K562 (cell line): ENCODE measurements around the gene AGAP3. TPM values are rescaled to one million over a fixed set of nuclear protein-coding genes. Genes with fewer than 3 reads are reported as not detected.

Source experiments
- ARNT ChIP-seq, 2 experiments: fragments of 450-650 bp; IDR thresholded peaks; 2 replicates each; pipeline ENCODE4 v1.6.1; 2016; ENCODE audit warnings: mild to moderate bottlenecking in 1 of 2
- GATA2 ChIP-seq: sonication (generic); formaldehyde crosslinking; IDR thresholded peaks from 2 replicates; pipeline ENCODE4 v1.4.0; 2020; ENCODE audit warnings: mild to moderate bottlenecking, missing genetic modification reagents
- GATAD2A ChIP-seq: fragments of 450-650 bp; IDR thresholded peaks from 2 replicates; pipeline ENCODE4 v1.6.1; 2017
- HDAC3 ChIP-seq: fragments of 450-650 bp; IDR thresholded peaks from 2 replicates; pipeline ENCODE4 v1.6.1; 2018; ENCODE audit warnings: borderline replicate concordance, mild to moderate bottlenecking, moderate library complexity; ENCODE audit not compliant: partially characterized antibody
- HDAC6 ChIP-seq: IDR thresholded peaks from 2 replicates; pipeline ENCODE4 v1.6.1; 2012; ENCODE audit warnings: low read depth, mild to moderate bottlenecking, control low read depth, inconsistent platforms, low read length, moderate library complexity
- HNRNPK ChIP-seq: fragments of 200-400 bp; formaldehyde crosslinking; IDR thresholded peaks from one replicate; pipeline ENCODE4 v1.6.1; 2018; ENCODE audit warnings: mild to moderate bottlenecking, low read depth, low read length; ENCODE audit not compliant: poor library complexity, severe bottlenecking
- KLF16 ChIP-seq: IDR thresholded peaks from 2 replicates; pipeline ENCODE4 v1.6.1; 2016; ENCODE audit warnings: antibody characterized with exemption
- MBD2 ChIP-seq: sonication (generic); IDR thresholded peaks from 2 replicates; pipeline ENCODE4 v1.6.1; 2016; ENCODE audit warnings: low read depth, borderline replicate concordance
- MYC ChIP-seq, 2 experiments: fragments of 250-450 bp in 1 of 2; sonication (Bioruptor Pico) in 1 of 2; IDR thresholded peaks; 2 replicates each; pipeline versions ENCODE4 v1.5.1 to v1.6.1; 2012 to 2021; ENCODE audit warnings: low read depth in 2 of 2, borderline replicate concordance in 1 of 2, improper control_type of control experiment in 1 of 2, low read length in 1 of 2, mild to moderate bottlenecking in 1 of 2, moderate library complexity in 1 of 2
- NR3C1 ChIP-seq: sonication (generic); formaldehyde crosslinking; IDR thresholded peaks from 2 replicates; pipeline ENCODE4 v1.8.1; 2022; ENCODE audit warnings: missing genetic modification reagents
- POLR2A ChIP-seq: fragments of 450-650 bp; conservative IDR thresholded peaks from 2 replicates; pipeline ENCODE4 v1.6.1; 2016
- RFX5 ChIP-seq: IDR thresholded peaks from 2 replicates; pipeline ENCODE4 v1.6.1; 2011; ENCODE audit warnings: low read depth, mild to moderate bottlenecking, improper control_type of control experiment, low read length
- SREBF2 ChIP-seq: sonication (generic); formaldehyde crosslinking; IDR thresholded peaks from 2 replicates; pipeline ENCODE4 v1.4.0; 2020; ENCODE audit warnings: mild to moderate bottlenecking, missing genetic modification reagents
- TCF7L2 ChIP-seq: fragments of 150-350 bp; IDR thresholded peaks from 2 replicates; pipeline ENCODE4 v1.6.1; 2016; ENCODE audit warnings: low read depth, mild to moderate bottlenecking, low read length, moderate library complexity
- ZFP1 ChIP-seq: fragments of 450-650 bp; formaldehyde crosslinking; IDR thresholded peaks from 2 replicates; pipeline ENCODE4 v1.4.0; 2020; ENCODE audit warnings: mild to moderate bottlenecking, mixed read lengths
- ZNF165 ChIP-seq: fragments of 250-450 bp; sonication (Bioruptor Pico); IDR thresholded peaks from 2 replicates; pipeline ENCODE4 v1.4.0; 2020; ENCODE audit warnings: borderline replicate concordance
- ZNF184 ChIP-seq: sonication (generic); formaldehyde crosslinking; IDR thresholded peaks from 2 replicates; pipeline ENCODE4 v1.5.0; 2020; ENCODE audit warnings: missing genetic modification reagents
- ZNF778 ChIP-seq: fragments of 450-650 bp; formaldehyde crosslinking; IDR thresholded peaks from 2 replicates; pipeline ENCODE4 v1.4.0; 2020; ENCODE audit warnings: mild to moderate bottlenecking, moderate library complexity
- polyA plus RNA-seq, 8 experiments: library from polyadenylated mRNA; depleted of rRNA in 4 of 8; stranded (reverse) in 5 of 8; unstranded in 3 of 8; fragments of >200 nt; fragmentation: Nextera tagmentation in 2 of 8; fragmentation: Illumina TruSeq in 1 of 8; extraction: Ambion mirVana in 2 of 8; extraction: Trizol in 1 of 8; gene quantifications; 2 replicates each; pipeline versions ENCODE4 v1.2.1 to v1.2.3, GENCODE V29; 2011 to 2014; ENCODE audit warnings: inconsistent platforms in 1 of 8, missing spikeins in 1 of 8
- total RNA-seq, 7 experiments: library from RNA; depleted of rRNA in 6 of 7; stranded (reverse); fragments of >200 nt in 6 of 7; fragmentation: Illumina TruSeq in 2 of 7; extraction: Trizol in 2 of 7; gene quantifications; 2 replicates each; pipeline versions ENCODE4 v1.2.1 to v1.2.3, GENCODE V29; 2011 to 2021; ENCODE audit warnings: low replicate concordance in 1 of 7
- TF ChIP-seq, protein P1 (sequence below): sonication (generic); formaldehyde crosslinking; IDR thresholded peaks from 2 replicates; pipeline ENCODE4 v1.8.0; 2022; ENCODE audit warnings: mild to moderate bottlenecking, missing genetic modification reagents
- TF ChIP-seq, protein P2 (sequence below): fragments of 250-450 bp; sonication (Bioruptor Pico); IDR thresholded peaks from 2 replicates; pipeline ENCODE4 v1.5.0; 2020; ENCODE audit warnings: mild to moderate bottlenecking
- TF ChIP-seq, protein P3 (sequence below): fragments of 150-350 bp; conservative IDR thresholded peaks from 2 replicates; pipeline ENCODE4 v1.6.1; 2014; ENCODE audit warnings: low read length
- TF ChIP-seq, protein P4 (sequence below): fragments of 450-650 bp; IDR thresholded peaks from 2 replicates; pipeline ENCODE4 v1.6.1; 2018; ENCODE audit warnings: mild to moderate bottlenecking, low read depth; ENCODE audit not compliant: partially characterized antibody

Gene AGAP3
- total and polyA plus RNA-seq, 9 of the 15 experiments (the other 6 are each of a cell fraction or from before 2014, with no cell fraction given) = 3.4 to 208 (median 62.2) TPM

DNA sequence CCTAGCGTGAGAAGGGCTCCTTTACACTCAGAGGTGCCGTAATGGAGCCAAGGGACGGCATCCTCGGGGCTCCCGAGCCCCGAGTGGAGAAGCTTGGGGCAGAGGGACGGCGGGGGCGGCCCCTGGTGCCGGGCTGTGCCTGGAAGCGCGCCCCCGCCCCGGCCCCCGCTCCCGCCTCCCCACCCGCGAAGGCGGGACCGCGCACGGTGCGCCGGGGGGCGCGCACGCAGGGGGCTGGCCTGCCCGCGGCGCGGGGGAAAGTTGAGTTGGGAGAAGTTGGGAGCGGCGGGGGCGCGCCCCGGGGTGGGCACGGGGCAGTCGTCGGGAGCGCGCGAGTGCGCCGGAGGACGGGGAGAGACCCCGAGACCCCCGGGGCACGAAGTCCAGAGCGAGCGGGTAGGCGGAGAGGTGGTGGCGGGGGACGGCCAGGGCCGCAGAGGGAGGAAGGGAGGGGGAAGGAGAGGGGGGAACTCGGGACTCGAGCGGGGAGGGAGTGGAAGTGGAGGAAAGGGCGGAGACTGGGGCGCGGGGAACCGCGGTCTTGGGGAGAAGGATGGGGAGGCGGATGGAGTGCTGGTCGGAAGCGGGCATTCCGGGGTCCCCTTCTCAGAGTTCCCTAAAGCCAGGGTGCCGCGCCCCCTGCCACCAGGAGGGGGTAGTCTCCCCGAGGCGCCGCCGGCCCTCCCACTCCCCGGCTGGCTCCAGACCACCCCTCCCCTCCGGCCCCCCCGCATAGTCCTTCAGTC lies 26.7 kb upstream of the AGAP3 start, which contains the start of gene SLC4A2 (continued):
- TF ChIP-seq TCF7L2 = no peak
- TF ChIP-seq ZNF165 = no peak
- no peak for TF ChIP-seq RFX5
- no peak for TF ChIP-seq ZFP1 (CRISPR knock-in tag)
- peak; percentile 62; the same call in 1 of the 2 replicates for TF ChIP-seq GATAD2A
- TF ChIP-seq, protein P1, sequence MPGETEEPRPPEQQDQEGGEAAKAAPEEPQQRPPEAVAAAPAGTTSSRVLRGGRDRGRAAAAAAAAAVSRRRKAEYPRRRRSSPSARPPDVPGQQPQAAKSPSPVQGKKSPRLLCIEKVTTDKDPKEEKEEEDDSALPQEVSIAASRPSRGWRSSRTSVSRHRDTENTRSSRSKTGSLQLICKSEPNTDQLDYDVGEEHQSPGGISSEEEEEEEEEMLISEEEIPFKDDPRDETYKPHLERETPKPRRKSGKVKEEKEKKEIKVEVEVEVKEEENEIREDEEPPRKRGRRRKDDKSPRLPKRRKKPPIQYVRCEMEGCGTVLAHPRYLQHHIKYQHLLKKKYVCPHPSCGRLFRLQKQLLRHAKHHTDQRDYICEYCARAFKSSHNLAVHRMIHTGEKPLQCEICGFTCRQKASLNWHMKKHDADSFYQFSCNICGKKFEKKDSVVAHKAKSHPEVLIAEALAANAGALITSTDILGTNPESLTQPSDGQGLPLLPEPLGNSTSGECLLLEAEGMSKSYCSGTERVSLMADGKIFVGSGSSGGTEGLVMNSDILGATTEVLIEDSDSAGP (CRISPR knock-in tag) = no peak
- TF ChIP-seq KLF16 = 0 out of 2 replicates have a peak, but pooled peaks have one; percentile 46
- no peak for TF ChIP-seq SREBF2 (CRISPR knock-in tag)
- TF ChIP-seq POLR2A = peak; percentile 77
- no peak for TF ChIP-seq HDAC3
- TF ChIP-seq NR3C1 (CRISPR knock-in tag) = no peak
- TF ChIP-seq, protein P2, sequence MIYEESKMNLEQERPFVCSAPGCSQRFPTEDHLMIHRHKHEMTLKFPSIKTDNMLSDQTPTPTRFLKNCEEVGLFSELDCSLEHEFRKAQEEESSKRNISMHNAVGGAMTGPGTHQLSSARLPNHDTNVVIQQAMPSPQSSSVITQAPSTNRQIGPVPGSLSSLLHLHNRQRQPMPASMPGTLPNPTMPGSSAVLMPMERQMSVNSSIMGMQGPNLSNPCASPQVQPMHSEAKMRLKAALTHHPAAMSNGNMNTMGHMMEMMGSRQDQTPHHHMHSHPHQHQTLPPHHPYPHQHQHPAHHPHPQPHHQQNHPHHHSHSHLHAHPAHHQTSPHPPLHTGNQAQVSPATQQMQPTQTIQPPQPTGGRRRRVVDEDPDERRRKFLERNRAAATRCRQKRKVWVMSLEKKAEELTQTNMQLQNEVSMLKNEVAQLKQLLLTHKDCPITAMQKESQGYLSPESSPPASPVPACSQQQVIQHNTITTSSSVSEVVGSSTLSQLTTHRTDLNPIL (CRISPR knock-in tag) = no peak
- no peak for TF ChIP-seq ARNT (IDR thresholded peaks at IDR 0.05)
- TF ChIP-seq ZNF778 (CRISPR knock-in tag) = no peak
- TF ChIP-seq ZNF184 (CRISPR knock-in tag) = no peak
- TF ChIP-seq HNRNPK = peak; percentile 38
- TF ChIP-seq, protein P3, sequence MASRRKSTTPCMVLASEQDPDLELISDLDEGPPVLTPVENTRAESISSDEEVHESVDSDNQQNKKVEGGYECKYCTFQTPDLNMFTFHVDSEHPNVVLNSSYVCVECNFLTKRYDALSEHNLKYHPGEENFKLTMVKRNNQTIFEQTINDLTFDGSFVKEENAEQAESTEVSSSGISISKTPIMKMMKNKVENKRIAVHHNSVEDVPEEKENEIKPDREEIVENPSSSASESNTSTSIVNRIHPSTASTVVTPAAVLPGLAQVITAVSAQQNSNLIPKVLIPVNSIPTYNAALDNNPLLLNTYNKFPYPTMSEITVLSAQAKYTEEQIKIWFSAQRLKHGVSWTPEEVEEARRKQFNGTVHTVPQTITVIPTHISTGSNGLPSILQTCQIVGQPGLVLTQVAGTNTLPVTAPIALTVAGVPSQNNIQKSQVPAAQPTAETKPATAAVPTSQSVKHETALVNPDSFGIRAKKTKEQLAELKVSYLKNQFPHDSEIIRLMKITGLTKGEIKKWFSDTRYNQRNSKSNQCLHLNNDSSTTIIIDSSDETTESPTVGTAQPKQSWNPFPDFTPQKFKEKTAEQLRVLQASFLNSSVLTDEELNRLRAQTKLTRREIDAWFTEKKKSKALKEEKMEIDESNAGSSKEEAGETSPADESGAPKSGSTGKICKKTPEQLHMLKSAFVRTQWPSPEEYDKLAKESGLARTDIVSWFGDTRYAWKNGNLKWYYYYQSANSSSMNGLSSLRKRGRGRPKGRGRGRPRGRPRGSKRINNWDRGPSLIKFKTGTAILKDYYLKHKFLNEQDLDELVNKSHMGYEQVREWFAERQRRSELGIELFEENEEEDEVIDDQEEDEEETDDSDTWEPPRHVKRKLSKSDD = no peak
- TF ChIP-seq MBD2 = no peak; the same call in 1 of the 2 replicates
- TF ChIP-seq, protein P4, sequence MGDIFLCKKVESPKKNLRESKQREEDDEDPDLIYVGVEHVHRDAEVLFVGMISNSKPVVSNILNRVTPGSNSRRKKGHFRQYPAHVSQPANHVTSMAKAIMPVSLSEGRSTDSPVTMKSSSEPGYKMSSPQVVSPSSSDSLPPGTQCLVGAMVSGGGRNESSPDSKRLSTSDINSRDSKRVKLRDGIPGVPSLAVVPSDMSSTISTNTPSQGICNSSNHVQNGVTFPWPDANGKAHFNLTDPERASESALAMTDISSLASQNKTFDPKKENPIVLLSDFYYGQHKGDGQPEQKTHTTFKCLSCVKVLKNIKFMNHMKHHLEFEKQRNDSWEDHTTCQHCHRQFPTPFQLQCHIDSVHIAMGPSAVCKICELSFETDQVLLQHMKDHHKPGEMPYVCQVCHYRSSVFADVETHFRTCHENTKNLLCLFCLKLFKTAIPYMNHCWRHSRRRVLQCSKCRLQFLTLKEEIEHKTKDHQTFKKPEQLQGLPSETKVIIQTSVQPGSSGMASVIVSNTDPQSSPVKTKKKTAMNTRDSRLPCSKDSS = no peak
- no peak for TF ChIP-seq GATA2 (CRISPR knock-in tag)
- no peak for TF ChIP-seq HDAC6
- TF ChIP-seq MYC (IDR thresholded peaks at IDR 0.05; ENCODE audit: low read depth, low read length) = 0 out of 2 replicates have a peak, but pooled peaks have one; percentile 8
- TF ChIP-seq MYC (CRISPR knock-in tag; IDR thresholded peaks at IDR 0.05; ENCODE audit: borderline replicate concordance, low read depth) = no peak
